A549 (cell line): ENCODE results near the gene ZNRF3. TPM values are rescaled to one million over a fixed set of nuclear protein-coding genes. Genes with fewer than 3 reads are reported as not detected.

Experiments
- ATAC-seq, 2 experiments: fragments of 200-7000 bp in 1 of 2; fragments of >200 bp in 1 of 2; cut with Nextera tagmentation in 1 of 2; cut with Tn5 transposase in 1 of 2; 3 replicates each; pipeline versions ENCODE4 v1.8.0 to v1.9.1; 2018 to 2020; ENCODE audit warnings: mild to moderate bottlenecking in 1 of 2, moderate library complexity in 1 of 2
- CTCF ChIA-PET: fragments of 300-600 bp; sonication (Branson Sonifier 250); formaldehyde crosslinking; extraction: SDS; loops from one replicate; lab custom pipeline; 2021; ENCODE audit warnings: antibody characterized with exemption, inconsistent platforms; lab: Yijun Ruan, JAX
- POLR2A ChIA-PET: fragments of 350-600 bp; formaldehyde crosslinking; extraction: SDS; loops from one replicate; lab custom pipeline; 2021; ENCODE audit warnings: antibody characterized with exemption, inconsistent platforms; lab: Yijun Ruan, JAX
- DNase-seq, 2 experiments: peaks; one replicate each; pipeline versions ENCODE4 v3.0.0 to v3.0.0-alpha.2; 2011 to 2016; ENCODE audit warnings: low read depth in 1 of 2, low spot score in 1 of 2
- FAIRE-seq: peaks from 2 replicates; lab custom pipeline; 2011; peaks lifted over from hg19 to GRCh38; lab: Jason Lieb, UNC
- H3K27ac ChIP-seq, 2 experiments: fragments of >200 bp; sonication (Bioruptor Twin); formaldehyde crosslinking; 3 replicates each; pipeline ENCODE4 v1.5.1; 2016 to 2017
- H3K4me1 ChIP-seq: fragments of >200 bp; sonication (Bioruptor Twin); formaldehyde crosslinking; 3 replicates; pipeline ENCODE4 v1.6.1; 2016
- H3K4me2 ChIP-seq: fragments of >200 bp; sonication (Bioruptor Twin); formaldehyde crosslinking; 3 replicates; pipeline ENCODE4 v1.6.1; 2016
- H3K4me3 ChIP-seq: fragments of >200 bp; sonication (Bioruptor Twin); formaldehyde crosslinking; 3 replicates; pipeline ENCODE4 v1.5.1; 2016
- H3K9me3 ChIP-seq: fragments of >200 bp; sonication (Bioruptor Twin); formaldehyde crosslinking; 3 replicates; pipeline ENCODE4 v1.6.1; 2016
- ATOH8 ChIP-seq: fragments of 250-450 bp; sonication (Bioruptor Pico); IDR thresholded peaks from 2 replicates; pipeline ENCODE4 v1.5.0; 2020; ENCODE audit warnings: low read depth, mild to moderate bottlenecking, moderate library complexity
- CBX2 ChIP-seq: fragments of 200-600 bp; sonication (generic); IDR thresholded peaks from 2 replicates; pipeline ENCODE4 v1.6.1; 2016; ENCODE audit warnings: low read depth, mild to moderate bottlenecking, borderline replicate concordance
- CTCF ChIP-seq: fragments of >200 bp; sonication (Bioruptor Twin); formaldehyde crosslinking; IDR thresholded peaks from 3 replicates; pipeline ENCODE4 v1.5.1; 2016
- EP300 ChIP-seq, 2 experiments: fragments of >200 bp; sonication (Bioruptor Twin); formaldehyde crosslinking; IDR thresholded peaks; 2 replicates in 1 of 2; 3 replicates in 1 of 2; pipeline ENCODE4 v1.6.1; 2016 to 2017
- ESRRA ChIP-seq: fragments of 150-350 bp; IDR thresholded peaks from 2 replicates; pipeline ENCODE4 v1.6.1; 2014; ENCODE audit warnings: mild to moderate bottlenecking, low read length, borderline replicate concordance
- HEYL ChIP-seq: fragments of 250-450 bp; sonication (Bioruptor Pico); IDR thresholded peaks from 2 replicates; pipeline ENCODE4 v1.8.0; 2021; ENCODE audit warnings: mild to moderate bottlenecking, moderate library complexity
- HOXB5 ChIP-seq: fragments of 250-450 bp; sonication (Bioruptor Pico); IDR thresholded peaks from 2 replicates; pipeline ENCODE4 v1.5.0; 2020; ENCODE audit warnings: mild to moderate bottlenecking, moderate library complexity
- JUN ChIP-seq, 2 experiments: fragments of >200 bp; sonication (Bioruptor Twin); formaldehyde crosslinking; IDR thresholded peaks; 2 replicates in 1 of 2; 3 replicates in 1 of 2; pipeline ENCODE4 v1.6.1; 2016 to 2017
- KDM1A ChIP-seq: fragments of 200-600 bp; sonication (generic); IDR thresholded peaks from 2 replicates; pipeline ENCODE4 v1.6.1; 2016; ENCODE audit warnings: low read depth, mild to moderate bottlenecking
- MAZ ChIP-seq: fragments of 150-350 bp; IDR thresholded peaks from 2 replicates; pipeline ENCODE4 v1.6.1; 2014; ENCODE audit warnings: antibody characterized with exemption, low read depth, low read length, borderline replicate concordance
- MYC ChIP-seq: IDR thresholded peaks from 2 replicates; pipeline ENCODE4 v1.6.1; 2012; ENCODE audit warnings: mild to moderate bottlenecking, inconsistent platforms, low read length, improper control_type of control experiment, borderline replicate concordance
- PHF8 ChIP-seq: fragments of 200-600 bp; sonication (generic); IDR thresholded peaks from 2 replicates; pipeline ENCODE4 v1.6.1; 2016; ENCODE audit warnings: low read depth, mild to moderate bottlenecking, antibody characterized with exemption, moderate library complexity, borderline replicate concordance
- POLR2AphosphoS2 ChIP-seq: conservative IDR thresholded peaks from 2 replicates; pipeline ENCODE4 v1.6.1; 2012; ENCODE audit warnings: low read length, improper control_type of control experiment, inconsistent platforms
- RARB ChIP-seq: fragments of 250-450 bp; sonication (Bioruptor Pico); IDR thresholded peaks from 2 replicates; pipeline ENCODE4 v1.8.0; 2021; ENCODE audit warnings: mild to moderate bottlenecking, moderate library complexity
- RCOR1 ChIP-seq: fragments of 150-350 bp; IDR thresholded peaks from 2 replicates; pipeline ENCODE4 v1.6.1; 2014; ENCODE audit warnings: antibody characterized with exemption, low read length, low read depth
- TP53 ChIP-seq: fragments of 250-450 bp; sonication (Bioruptor Pico); IDR thresholded peaks from 2 replicates; pipeline ENCODE4 v1.5.0; 2021; ENCODE audit warnings: mild to moderate bottlenecking, moderate library complexity
- ZFP36 ChIP-seq: fragments of 450-650 bp; IDR thresholded peaks from 2 replicates; pipeline ENCODE4 v1.6.1; 2014; ENCODE audit warnings: borderline replicate concordance; ENCODE audit not compliant: partially characterized antibody
- WGBS: methylation state at CpG from one replicate; pipeline ENCODE4 v1.1.6; 2017; ENCODE audit errors: missing lambda C conversion rate; 5-methylcytosine and 5-hydroxymethylcytosine counted together
- polyA plus RNA-seq, 4 experiments: library from polyadenylated mRNA; depleted of rRNA in 3 of 4; stranded (reverse); fragments of >200 nt; fragmentation: RNase III in 1 of 4; extraction: RNeasy Plus Mini Kit Qiagen cat#74134 plus additional on column Dnase treatment in 1 of 4; gene quantifications; 2 replicates in 3 of 4; 3 replicates in 1 of 4; pipeline ENCODE4 v1.2.3, GENCODE V29; 2011 to 2017
- TF ChIP-seq, protein P1 (sequence below): fragments of >200 bp; sonication (Bioruptor Twin); formaldehyde crosslinking; IDR thresholded peaks from 2 replicates; pipeline ENCODE4 v1.6.1; 2016
- TF ChIP-seq, protein P2 (sequence below): fragments of >200 bp; sonication (Bioruptor Twin); formaldehyde crosslinking; IDR thresholded peaks from 3 replicates; pipeline ENCODE4 v1.6.1; 2016

ZNRF3 gene
- polyA plus RNA-seq, 2 of the 4 experiments (the other 2 are of a cell fraction): 4.6 to 6.9 TPM

- DNase-seq (no peak), ATAC-seq (no peak)
- H3K4me3 ChIP-seq: no peak overlapping the region
- CTCF ChIA-PET: no interaction called here
- TF ChIP-seq ATOH8 (CRISPR knock-in tag) (no peak), ZFP36 (no peak), KDM1A (no peak), POLR2AphosphoS2 (no peak), PHF8 (no peak)
- TF ChIP-seq, all 56 proteins: peak for 0
- H3K9me3 ChIP-seq: no peaks in the 10 kb centered on the region
- H3K27ac ChIP-seq: no peak overlapping the region
- H3K4me2 ChIP-seq: no peak overlapping the region
- H3K4me1 ChIP-seq: peaks cover 50% of the 10 kb centered on the region
- 79% methylated on average over 6 of the region's 6 CpGs for WGBS
- no peak for FAIRE-seq
- POLR2A ChIA-PET: no interaction called here
These were observed 56.0 kb downstream of the ZNRF3 start for GRCh38 chr22:28939394-28939793.

- H3K9me3 ChIP-seq: no peaks in the 10 kb centered on the region
- POLR2A ChIA-PET: no interaction called here
- FAIRE-seq: no peak
- TF ChIP-seq ESRRA (no peak), RCOR1 (no peak), HOXB5 (CRISPR knock-in tag) (no peak), JUN (IDR thresholded peaks at IDR 0.05) (no peak), TP53 (CRISPR knock-in tag) (no peak), HEYL (CRISPR knock-in tag) (no peak), MYC (no peak), MAZ (no peak)
- TF ChIP-seq, protein P1, sequence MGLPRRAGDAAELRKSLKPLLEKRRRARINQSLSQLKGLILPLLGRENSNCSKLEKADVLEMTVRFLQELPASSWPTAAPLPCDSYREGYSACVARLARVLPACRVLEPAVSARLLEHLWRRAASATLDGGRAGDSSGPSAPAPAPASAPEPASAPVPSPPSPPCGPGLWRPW: no peak
- TF ChIP-seq, all 56 proteins: peak for 0
- CTCF ChIA-PET: interaction anchor here (0.6 kb wide), 1 partner anchor 172 kb away, joined by 3 read pairs; no protein-coding TSS in a partner anchor
- ATAC-seq (no peak), DNase-seq (no peak)
- Histone ChIP-seq H3K27ac (peak overlapping the region in 1 of 2 experiments; percentile 14; a peak in 1 of 6 replicates), H3K4me2 (0 out of 3 replicates have a peak overlapping the region, but pooled peaks have one; percentile 5), H3K4me3 (no peak overlapping the region), H3K4me1 (peaks cover 44% of the 10 kb centered on the region)
- WGBS: 80% methylated on average over 2 of the region's 2 CpGs
These were observed 56.6 kb downstream of the ZNRF3 start for GRCh38 chr22:28939932-28940331.

DNA sequence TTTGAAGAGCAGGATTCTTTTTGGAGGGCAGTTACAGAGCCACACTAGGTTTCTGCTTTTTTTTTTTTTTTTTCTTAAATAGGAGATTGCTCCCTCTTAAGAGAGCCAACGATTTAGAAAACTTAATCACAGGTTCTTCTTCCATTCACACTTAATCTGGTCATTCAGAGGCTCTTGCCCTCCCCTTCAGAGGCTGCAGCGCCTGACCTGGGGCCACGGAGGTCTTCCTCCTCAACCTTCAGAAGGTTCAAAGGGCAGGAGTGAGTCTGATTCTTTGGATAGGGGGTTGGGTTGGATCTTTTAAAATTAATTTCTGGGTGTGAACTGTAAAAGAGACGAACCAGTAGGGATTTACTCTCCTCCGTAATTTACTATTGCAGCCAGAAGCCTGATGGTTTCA lies 57.1 kb downstream of the ZNRF3 start:
- no peaks in the 10 kb centered on the region for H3K9me3 ChIP-seq
- H3K4me1 ChIP-seq: peaks cover 41% of the 10 kb centered on the region
- POLR2A ChIA-PET: no interaction called here
- WGBS: 69% methylated on average over 5 of the region's 5 CpGs
- 0 out of 3 replicates have a peak overlapping the region, but pooled peaks have one; percentile 5 for H3K4me2 ChIP-seq
- H3K4me3 ChIP-seq: no peak overlapping the region
- TF ChIP-seq HEYL (CRISPR knock-in tag) (no peak), CBX2 (no peak), EP300 (IDR thresholded peaks at IDR 0.05) (no peak), CTCF (no peak), RARB (CRISPR knock-in tag) (no peak)
- TF ChIP-seq, protein P2, sequence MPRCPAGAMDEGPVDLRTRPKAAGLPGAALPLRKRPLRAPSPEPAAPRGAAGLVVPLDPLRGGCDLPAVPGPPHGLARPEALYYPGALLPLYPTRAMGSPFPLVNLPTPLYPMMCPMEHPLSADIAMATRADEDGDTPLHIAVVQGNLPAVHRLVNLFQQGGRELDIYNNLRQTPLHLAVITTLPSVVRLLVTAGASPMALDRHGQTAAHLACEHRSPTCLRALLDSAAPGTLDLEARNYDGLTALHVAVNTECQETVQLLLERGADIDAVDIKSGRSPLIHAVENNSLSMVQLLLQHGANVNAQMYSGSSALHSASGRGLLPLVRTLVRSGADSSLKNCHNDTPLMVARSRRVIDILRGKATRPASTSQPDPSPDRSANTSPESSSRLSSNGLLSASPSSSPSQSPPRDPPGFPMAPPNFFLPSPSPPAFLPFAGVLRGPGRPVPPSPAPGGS: no peak
- CTCF ChIA-PET: interaction anchor here (0.6 kb wide), 1 partner anchor 171 kb away, joined by 3 read pairs; no protein-coding TSS in a partner anchor
- no peak for FAIRE-seq
- DNase-seq: no peak
- H3K27ac ChIP-seq: peak overlapping the region in 1 of 2 experiments; percentile 14; a peak in 1 of 6 replicates
- no peak for ATAC-seq
